HL-60 (cell line): Measurements from ENCODE around the gene LIN7C.

Experiments
- CTCF ChIP-seq: IDR thresholded peaks from one replicate; pipeline ENCODE4 v1.5.1; 2011; ENCODE audit warnings: low read length, control low read depth, inconsistent platforms; ENCODE audit not compliant: insufficient read depth
- GABPA ChIP-seq: IDR thresholded peaks from 2 replicates; pipeline ENCODE4 v1.6.1; 2012; ENCODE audit warnings: low read depth
- POLR2AphosphoS5 ChIP-seq: IDR thresholded peaks from 2 replicates; pipeline ENCODE4 v1.6.1; 2012; ENCODE audit warnings: low read depth
- REST ChIP-seq: IDR thresholded peaks from 2 replicates; pipeline ENCODE4 v1.6.1; 2012; ENCODE audit warnings: low read depth; ENCODE audit not compliant: insufficient replicate concordance
- SPI1 ChIP-seq: IDR thresholded peaks from 2 replicates; pipeline ENCODE4 v1.6.1; 2012; ENCODE audit warnings: low read depth, mild to moderate bottlenecking, borderline replicate concordance

- no peak for TF ChIP-seq POLR2AphosphoS5
- no peak for TF ChIP-seq CTCF
- TF ChIP-seq GABPA, result no peak
- TF ChIP-seq SPI1, result no peak
- TF ChIP-seq REST, result no peak
Observed at GRCh38 chr11:27513389-27513788, 6.8 kb upstream of the LIN7C start.
